Caco-2 (cell line): Measurements from ENCODE around the gene SIX3. TPM values are rescaled to one million over a fixed set of nuclear protein-coding genes. Genes with fewer than 3 reads are reported as not detected.
A peak's percentile ranks its signal among the peaks of the same experiment; 100 is the strongest.

Source experiments
- BruUV-seq: library from RNA; stranded (reverse); fragments of 400-500 nt; replicated peaks from 2 replicates; lab custom pipeline; 2021; lab: Mats Ljungman, UMichigan
- CTCF ChIA-PET: fragments of 300-600 bp; sonication (Branson Sonifier 250); formaldehyde crosslinking; loops from one replicate; lab custom pipeline; 2022; ENCODE audit warnings: antibody characterized with exemption; lab: Charles Lee
- POLR2A ChIA-PET: fragments of 300-600 bp; sonication (Branson Sonifier 250); formaldehyde crosslinking; loops from one replicate; lab custom pipeline; 2022; ENCODE audit warnings: antibody characterized with exemption; lab: Charles Lee
- DNase-seq, 2 experiments: peaks; one replicate each; pipeline versions ENCODE4 v3.0.0 to v3.0.0-alpha.2; 2020 to 2022
- H3K27me3 ChIP-seq: replicated peaks from 2 replicates; pipeline ENCODE4 v1.6.0; 2011; ENCODE audit warnings: low read length; ENCODE audit not compliant: control insufficient read depth, insufficient read depth
- H3K36me3 ChIP-seq: 2 replicates; pipeline ENCODE4 v1.5.1; 2011; ENCODE audit warnings: low read length; ENCODE audit not compliant: control insufficient read depth, insufficient read depth
- H3K4me1 ChIP-seq: fragments of 250-450 bp; sonication (Bioruptor Pico); 2 replicates; pipeline ENCODE4 v1.5.1; 2020; ENCODE audit warnings: mild to moderate bottlenecking
- H3K4me3 ChIP-seq: 2 replicates; pipeline ENCODE4 v1.5.1; 2011; ENCODE audit warnings: low read depth, mild to moderate bottlenecking, control low read depth, low read length
- H3K9me3 ChIP-seq: fragments of 250-450 bp; sonication (Bioruptor Pico); 2 replicates; pipeline ENCODE4 v1.5.1; 2020; ENCODE audit warnings: mild to moderate bottlenecking, moderate library complexity
- H3K27ac Mint-ChIP-seq: one replicate; pipeline ENCODE4 v1.8.0; 2022; ENCODE audit warnings: mixed read lengths; ENCODE audit not compliant: unreplicated experiment
- H3K27me3 Mint-ChIP-seq: one replicate; pipeline ENCODE4 v1.8.0; 2022; ENCODE audit warnings: mixed read lengths; ENCODE audit not compliant: insufficient read depth, unreplicated experiment
- H3K36me3 Mint-ChIP-seq: one replicate; pipeline ENCODE4 v1.8.0; 2022; ENCODE audit warnings: mild to moderate bottlenecking, mixed read lengths; ENCODE audit not compliant: insufficient read depth, unreplicated experiment
- H3K4me1 Mint-ChIP-seq: one replicate; pipeline ENCODE4 v1.8.0; 2022; ENCODE audit warnings: low read depth, mixed read lengths; ENCODE audit not compliant: unreplicated experiment
- H3K4me3 Mint-ChIP-seq: one replicate; pipeline ENCODE4 v1.8.0; 2022; ENCODE audit warnings: mild to moderate bottlenecking, moderate library complexity, mixed read lengths; ENCODE audit not compliant: unreplicated experiment
- H3K9me3 Mint-ChIP-seq: one replicate; pipeline ENCODE4 v1.8.0; 2022; ENCODE audit warnings: mixed read lengths; ENCODE audit not compliant: unreplicated experiment
- CTCF ChIP-seq, 2 experiments: fragments of 200-600 bp in 1 of 2; IDR thresholded peaks; 1 replicate in 1 of 2; 2 replicates in 1 of 2; pipeline versions ENCODE4 v1.5.1 to v1.8.0; 2011 to 2022; ENCODE audit warnings: antibody characterized with exemption in 1 of 2, control low read depth in 1 of 2, inconsistent platforms in 1 of 2, low read depth in 1 of 2, low read length in 1 of 2, mild to moderate bottlenecking in 1 of 2, moderate library complexity in 1 of 2; ENCODE audit not compliant: insufficient read depth in 1 of 2, severe bottlenecking in 1 of 2, unreplicated experiment in 1 of 2
- intact Hi-C: fragments of 100-400 bp; cut with micrococcal nuclease; formaldehyde crosslinking; loops from one replicate; pipeline ENCODE4 v1.10.0; 2022; ENCODE audit not compliant: unreplicated experiment
- total RNA-seq: library from RNA; stranded (reverse); gene quantifications from 2 replicates; pipeline ENCODE4 v1.2.3, GENCODE V29; 2022

Gene SIX3
- total RNA-seq, 1 experiment from 2014 or later = not detected

GRCh38 chr2:44962176-44962695, 20.7 kb downstream of the SIX3 start:
- TF ChIP-seq CTCF (IDR thresholded peaks at IDR 0.05; ENCODE audit: insufficient read depth in 1 of 2, low read depth in 1 of 2, low read length in 1 of 2, severe bottlenecking in 1 of 2, unreplicated experiment in 1 of 2) = no peak
- DNase-seq = no peak
- H3K9me3 ChIP-seq = no peaks in the 10 kb centered on the region
- no peak overlapping the region for H3K4me3 Mint-ChIP-seq
- POLR2A ChIA-PET = no interaction called here
- H3K27me3 Mint-ChIP-seq = peaks cover 16% of the 10 kb centered on the region
- BruUV-seq = no TSS peak
- intact Hi-C loops = no loop called here
- no peak overlapping the region for H3K4me3 ChIP-seq
- H3K4me1 ChIP-seq = no peaks in the 10 kb centered on the region
- CTCF ChIA-PET = no interaction called here
- no peaks in the 10 kb centered on the region for H3K9me3 Mint-ChIP-seq
- no peaks in the 10 kb centered on the region for H3K4me1 Mint-ChIP-seq
- H3K36me3 ChIP-seq = no peaks in the 10 kb centered on the region
- no peaks in the 10 kb centered on the region for H3K36me3 Mint-ChIP-seq
- H3K27me3 ChIP-seq = no peaks in the 10 kb centered on the region; the same call in 1 of the 2 replicates
- H3K27ac Mint-ChIP-seq = no peak overlapping the region

GRCh38 chr2:44964752-44965236, 23.3 kb downstream of the SIX3 start:
- H3K4me1 Mint-ChIP-seq = no peaks in the 10 kb centered on the region

GRCh38 chr2:44965684-44966083, 24.2 kb downstream of the SIX3 start:
- no TSS peak for BruUV-seq
- no peaks in the 10 kb centered on the region for H3K36me3 Mint-ChIP-seq
- Histone ChIP-seq H3K9me3 (no peaks in the 10 kb centered on the region), H3K4me1 (no peaks in the 10 kb centered on the region), H3K27me3 (no peaks in the 10 kb centered on the region; the same call in 1 of the 2 replicates), H3K36me3 (no peaks in the 10 kb centered on the region), H3K4me3 (no peak overlapping the region)
- POLR2A ChIA-PET = no interaction called here
- H3K9me3 Mint-ChIP-seq = no peaks in the 10 kb centered on the region
- no peak for DNase-seq
- CTCF ChIA-PET = no interaction called here
- H3K27ac Mint-ChIP-seq = no peak overlapping the region
- no peak for TF ChIP-seq CTCF (IDR thresholded peaks at IDR 0.05; ENCODE audit: insufficient read depth in 1 of 2, low read depth in 1 of 2, low read length in 1 of 2, severe bottlenecking in 1 of 2, unreplicated experiment in 1 of 2)
- H3K4me1 Mint-ChIP-seq = no peaks in the 10 kb centered on the region
- peaks cover 18% of the 10 kb centered on the region for H3K27me3 Mint-ChIP-seq
- intact Hi-C loops = no loop called here
- H3K4me3 Mint-ChIP-seq = no peak overlapping the region

More at GRCh38 chr2:44964752-44965236, 23.3 kb downstream of the SIX3 start:
- ChIA-PET POLR2A (no interaction called here), CTCF (interaction anchor here (0.6 to 1.4 kb wide), 3 partner anchors 10 to 106 kb away, joined by 3 to 6 read pairs (median 4); no protein-coding TSS in a partner anchor)
- H3K9me3 ChIP-seq = no peaks in the 10 kb centered on the region
- no peak overlapping the region for H3K4me3 ChIP-seq
- intact Hi-C loops = no loop called here
- H3K27me3 Mint-ChIP-seq = peaks cover 17% of the 10 kb centered on the region
- H3K36me3 Mint-ChIP-seq = no peaks in the 10 kb centered on the region
- BruUV-seq = no TSS peak
- H3K9me3 Mint-ChIP-seq = no peaks in the 10 kb centered on the region
- peak in 1 of 2 experiments; percentile 39 for DNase-seq
- H3K27me3 ChIP-seq = no peaks in the 10 kb centered on the region; the same call in 1 of the 2 replicates
- no peaks in the 10 kb centered on the region for H3K36me3 ChIP-seq
- TF ChIP-seq CTCF (IDR thresholded peaks at IDR 0.05; ENCODE audit: insufficient read depth in 1 of 2, low read depth in 1 of 2, low read length in 1 of 2, severe bottlenecking in 1 of 2, unreplicated experiment in 1 of 2) = peak; percentile 38 to 54
- no peak overlapping the region for H3K4me3 Mint-ChIP-seq
- H3K27ac Mint-ChIP-seq = no peak overlapping the region
- no peaks in the 10 kb centered on the region for H3K4me1 ChIP-seq
